B cell (primary cell): ENCODE data around the gene PIPOX. TPM values are rescaled to one million over a fixed set of nuclear protein-coding genes. Genes with fewer than 3 reads are reported as not detected.

ENCODE experiments used
- ATAC-seq: fragments of 200-7000 bp; cut with Tn5 transposase; one replicate; pipeline ENCODE4 v1.10.0; 2021; ENCODE audit warnings: low read depth, mild to moderate bottlenecking, moderate number of reproducible peaks, moderate library complexity
- CTCF ChIA-PET: fragments of 350-600 bp; sonication (Branson Sonifier 250); formaldehyde crosslinking; loops from one replicate; lab custom pipeline; 2021; ENCODE audit warnings: antibody characterized with exemption, inconsistent platforms; lab: Charles Lee
- POLR2A ChIA-PET: fragments of 350-600 bp; sonication (Branson Sonifier 250); formaldehyde crosslinking; loops from one replicate; lab custom pipeline; 2021; ENCODE audit warnings: antibody characterized with exemption; lab: Charles Lee
- DNase-seq: peaks from one replicate; pipeline ENCODE4 v3.0.0; 2013
- H2AFZ ChIP-seq: 2 replicates; pipeline ENCODE4 v1.6.1; 2012; ENCODE audit warnings: mild to moderate bottlenecking, low read depth, low read length; ENCODE audit not compliant: insufficient read depth, poor library complexity, severe bottlenecking
- H3K27ac ChIP-seq, 2 donors: 1 replicate in 1 of 2; 2 replicates in 1 of 2; pipeline ENCODE4 v1.5.1; 2012 to 2013; ENCODE audit warnings: low read length in 2 of 2, mild to moderate bottlenecking in 2 of 2, moderate library complexity in 1 of 2
- H3K27me3 ChIP-seq, 4 experiments: fragments of 200-600 bp in 1 of 4; sonication (generic) in 1 of 4; replicated peaks in 1 of 4; 1 replicate in 2 of 4; 2 replicates in 2 of 4; pipeline versions ENCODE4 v1.6.1 to v1.7.0; 2013 to 2016; ENCODE audit warnings: low read length in 3 of 4, mild to moderate bottlenecking in 2 of 4, mixed read lengths in 1 of 4, moderate library complexity in 1 of 4; ENCODE audit not compliant: insufficient read depth in 4 of 4, control insufficient read depth in 3 of 4; ENCODE audit errors: control extremely low read depth in 1 of 4
- H3K36me3 ChIP-seq, 2 experiments: replicated peaks in 1 of 2; 1 replicate in 1 of 2; 2 replicates in 1 of 2; pipeline versions ENCODE4 v1.6.1 to v1.7.1; 2013; ENCODE audit warnings: low read length in 1 of 2; ENCODE audit not compliant: insufficient read depth in 2 of 2, control insufficient read depth in 1 of 2; ENCODE audit errors: control extremely low read depth in 1 of 2, extremely low read depth in 1 of 2
- H3K4me1 ChIP-seq, 2 donors: fragments of 200-600 bp in 1 of 2; sonication (generic) in 1 of 2; 1 replicate in 1 of 2; 2 replicates in 1 of 2; pipeline versions ENCODE4 v1.5.1 to v1.6.1; 2013 to 2017; ENCODE audit warnings: low read length in 2 of 2; ENCODE audit not compliant: control insufficient read depth in 2 of 2, insufficient read depth in 2 of 2
- H3K4me2 ChIP-seq: replicated peaks from 2 replicates; pipeline ENCODE3; 2012; ENCODE audit warnings: mild to moderate bottlenecking, low read depth, low read length; ENCODE audit not compliant: poor library complexity, severe bottlenecking
- H3K4me3 ChIP-seq, 5 experiments: fragments of 200-600 bp in 1 of 5; sonication (generic) in 1 of 5; 1 replicate in 3 of 5; 2 replicates in 2 of 5; pipeline versions ENCODE4 v1.5.1 to v1.7.0; 2011 to 2016; ENCODE audit warnings: low read length in 4 of 5, mild to moderate bottlenecking in 4 of 5, low read depth in 2 of 5, control low read depth in 1 of 5, moderate library complexity in 1 of 5; ENCODE audit not compliant: insufficient read depth in 1 of 5; ENCODE audit errors: control extremely low read depth in 1 of 5, extremely low read depth in 1 of 5
- H3K79me2 ChIP-seq: fragments of 200-600 bp; sonication (generic); one replicate; pipeline ENCODE4 v1.6.0; 2016; ENCODE audit warnings: low read length; ENCODE audit not compliant: control insufficient read depth, insufficient read depth
- H3K9ac ChIP-seq: fragments of 200-600 bp; sonication (generic); 2 replicates; pipeline ENCODE4 v1.6.1; 2017; ENCODE audit warnings: mild to moderate bottlenecking, low read length, moderate library complexity
- H3K9me3 ChIP-seq, 3 donors: one replicate each; pipeline versions ENCODE4 v1.6.1 to v1.7.1; 2013; ENCODE audit warnings: low read length in 2 of 3; ENCODE audit not compliant: control insufficient read depth in 2 of 3, insufficient read depth in 1 of 3; ENCODE audit errors: control extremely low read depth in 1 of 3
- H4K20me1 ChIP-seq: 2 replicates; pipeline ENCODE4 v1.6.0; 2012; ENCODE audit warnings: mild to moderate bottlenecking, low read length; ENCODE audit not compliant: insufficient read depth, control insufficient read depth, poor library complexity, severe bottlenecking
- H3K27ac Mint-ChIP-seq: one replicate; pipeline ENCODE4 v1.8.0; 2021; ENCODE audit warnings: mixed read lengths
- H3K27me3 Mint-ChIP-seq: one replicate; pipeline ENCODE4 v1.8.0; 2021; ENCODE audit warnings: mixed read lengths
- H3K4me1 Mint-ChIP-seq: one replicate; pipeline ENCODE4 v1.8.0; 2021; ENCODE audit warnings: mixed read lengths
- H3K4me3 Mint-ChIP-seq: one replicate; pipeline ENCODE4 v1.8.0; 2021; ENCODE audit warnings: mixed read lengths
- H3K9me3 Mint-ChIP-seq: one replicate; pipeline ENCODE4 v1.8.0; 2022; ENCODE audit warnings: mixed read lengths; ENCODE audit not compliant: insufficient read depth
- EZH2 ChIP-seq: IDR thresholded peaks from 2 replicates; pipeline ENCODE4 v1.6.1; 2012; ENCODE audit warnings: borderline replicate concordance, low read depth, mild to moderate bottlenecking, moderate library complexity, low read length; ENCODE audit not compliant: insufficient read depth, poor library complexity, severe bottlenecking
- WGBS: methylation state at CpG from one replicate; pipeline ENCODE4 v1.1.5; 2013; ENCODE audit warnings: missing lambda C conversion rate; ENCODE audit not compliant: insufficient coverage; 5-methylcytosine and 5-hydroxymethylcytosine counted together
- intact Hi-C: fragments of 100-400 bp; cut with micrococcal nuclease; formaldehyde crosslinking; loops from one replicate; pipeline ENCODE4 v1.10.0; 2022
- polyA plus RNA-seq: library from polyadenylated mRNA; depleted of rRNA; stranded (reverse); fragments of >200 nt; gene quantifications from 2 replicates; pipeline ENCODE4 v1.2.3, GENCODE V29; 2012
- total RNA-seq, 2 donors: library from RNA; stranded (reverse); fragments of 120-200 nt in 1 of 2; gene quantifications; 1 replicate in 1 of 2; 2 replicates in 1 of 2; pipeline versions ENCODE4 v1.2.3 to v1.2.4, GENCODE V29; 2013 to 2022
- TF ChIP-seq, protein P1 (sequence below): fragments of 200-600 bp; IDR thresholded peaks from one replicate; pipeline ENCODE4 v1.8.0; 2022; ENCODE audit warnings: antibody characterized with exemption, mild to moderate bottlenecking

Gene PIPOX
- total and polyA plus RNA-seq, 2 donors (not counting 1 experiment from before 2014, with no cell fraction given), result 0.95 to 15.0 TPM

DNA sequence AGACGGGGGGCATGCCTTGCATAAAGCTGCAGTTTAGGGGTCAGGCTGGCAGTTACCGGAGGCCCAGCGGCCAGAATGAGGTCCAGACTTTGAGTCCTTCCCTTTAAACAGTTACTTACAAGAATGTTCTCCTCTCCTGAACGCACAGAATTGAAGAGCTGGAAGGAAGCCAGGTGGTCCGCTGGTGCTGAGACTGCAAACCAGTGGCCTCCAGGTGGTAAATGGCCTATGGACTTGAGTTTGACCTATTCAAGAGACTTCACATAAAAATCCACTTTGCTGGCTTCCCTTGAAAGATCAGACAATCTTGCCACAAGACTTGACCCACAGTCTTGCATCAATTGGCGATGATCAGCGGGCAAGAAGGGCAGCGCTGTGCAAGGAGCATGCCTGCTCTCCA lies 22.4 kb upstream of the PIPOX start:
- Histone ChIP-seq H4K20me1 (no peaks in the 10 kb centered on the region), H2AFZ (no peak overlapping the region), H3K4me1 (peaks cover 14 to 15% of the 10 kb centered on the region in 2 donors), H3K9ac (no peak overlapping the region), H3K36me3 (no peaks in the 10 kb centered on the region), H3K27ac (no peak overlapping the region), H3K4me2 (peak overlapping the region; percentile 63), H3K9me3 (peaks cover 0 to 6% (median 0%) of the 10 kb centered on the region in 3 donors), H3K79me2 (no peaks in the 10 kb centered on the region), H3K4me3 (no peak overlapping the region), H3K27me3 (peaks cover 0 to 63% (median 19%) of the 10 kb centered on the region in 4 experiments)
- intact Hi-C loops, result no loop called here
- DNase-seq (no peak), ATAC-seq (no peak)
- ChIA-PET POLR2A (no interaction called here), CTCF (interaction anchor here (0.6 to 1.6 kb wide), 3 partner anchors 62 to 485 kb away, joined by 3 read pairs; partner anchors contain the start of gene MYO18A)
- no peak overlapping the region for H3K4me3 Mint-ChIP-seq
- 98% methylated on average over 3 of the region's 8 CpGs for WGBS
- H3K27ac Mint-ChIP-seq, result no peak overlapping the region
- peaks cover 9% of the 10 kb centered on the region for H3K4me1 Mint-ChIP-seq
- peaks cover 68% of the 10 kb centered on the region for H3K27me3 Mint-ChIP-seq
- no peaks in the 10 kb centered on the region for H3K9me3 Mint-ChIP-seq
- TF ChIP-seq, protein P1, sequence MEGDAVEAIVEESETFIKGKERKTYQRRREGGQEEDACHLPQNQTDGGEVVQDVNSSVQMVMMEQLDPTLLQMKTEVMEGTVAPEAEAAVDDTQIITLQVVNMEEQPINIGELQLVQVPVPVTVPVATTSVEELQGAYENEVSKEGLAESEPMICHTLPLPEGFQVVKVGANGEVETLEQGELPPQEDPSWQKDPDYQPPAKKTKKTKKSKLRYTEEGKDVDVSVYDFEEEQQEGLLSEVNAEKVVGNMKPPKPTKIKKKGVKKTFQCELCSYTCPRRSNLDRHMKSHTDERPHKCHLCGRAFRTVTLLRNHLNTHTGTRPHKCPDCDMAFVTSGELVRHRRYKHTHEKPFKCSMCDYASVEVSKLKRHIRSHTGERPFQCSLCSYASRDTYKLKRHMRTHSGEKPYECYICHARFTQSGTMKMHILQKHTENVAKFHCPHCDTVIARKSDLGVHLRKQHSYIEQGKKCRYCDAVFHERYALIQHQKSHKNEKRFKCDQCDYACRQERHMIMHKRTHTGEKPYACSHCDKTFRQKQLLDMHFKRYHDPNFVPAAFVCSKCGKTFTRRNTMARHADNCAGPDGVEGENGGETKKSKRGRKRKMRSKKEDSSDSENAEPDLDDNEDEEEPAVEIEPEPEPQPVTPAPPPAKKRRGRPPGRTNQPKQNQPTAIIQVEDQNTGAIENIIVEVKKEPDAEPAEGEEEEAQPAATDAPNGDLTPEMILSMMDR, result no peak
- TF ChIP-seq EZH2, result no peak

DNA sequence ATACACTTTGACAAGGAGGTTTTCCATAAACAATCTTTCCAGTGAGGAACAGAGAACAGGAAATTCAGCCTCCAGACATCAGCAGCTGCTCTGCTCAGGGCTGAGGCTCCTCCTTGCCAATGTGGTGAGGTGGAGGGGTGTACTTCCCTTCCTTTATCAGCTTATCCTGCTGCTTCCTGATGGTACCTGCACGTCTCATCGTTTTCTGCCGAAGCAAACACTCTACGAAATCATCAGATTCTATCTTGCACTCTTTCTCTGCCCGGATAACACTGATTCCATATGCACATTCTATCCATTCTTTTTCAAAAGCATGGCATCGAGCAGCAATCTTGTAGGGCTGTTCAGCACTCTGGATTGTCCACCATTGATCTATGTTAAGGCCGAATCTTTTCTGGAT lies 21.7 kb upstream of the PIPOX start:
- no peak overlapping the region for H3K4me3 Mint-ChIP-seq

More for the DNA sequence above, 21.7 kb upstream of the PIPOX start:
- Mint-ChIP-seq H3K9me3 (no peaks in the 10 kb centered on the region), H3K4me1 (peaks cover 9% of the 10 kb centered on the region), H3K27ac (no peak overlapping the region), H3K27me3 (peaks cover 68% of the 10 kb centered on the region)
- ATAC-seq (no peak), DNase-seq (no peak)
- Histone ChIP-seq H3K27me3 (peaks cover 0 to 63% (median 19%) of the 10 kb centered on the region in 4 experiments), H4K20me1 (no peaks in the 10 kb centered on the region), H3K4me1 (peaks cover 14 to 15% of the 10 kb centered on the region in 2 donors), H3K36me3 (no peaks in the 10 kb centered on the region), H3K79me2 (no peaks in the 10 kb centered on the region), H3K27ac (no peak overlapping the region), H2AFZ (no peak overlapping the region), H3K9ac (no peak overlapping the region), H3K4me3 (no peak overlapping the region), H3K4me2 (no peak overlapping the region), H3K9me3 (peaks cover 0 to 6% (median 0%) of the 10 kb centered on the region in 3 donors)
- WGBS, result 42% methylated on average over 7 of the region's 7 CpGs
- TF ChIP-seq, protein P1, result no peak
- no peak for TF ChIP-seq EZH2
- intact Hi-C loops, result no loop called here
- CTCF ChIA-PET, result interaction anchor here (0.6 kb wide), 1 partner anchor 485 kb away, joined by 3 read pairs; no protein-coding TSS in a partner anchor
- POLR2A ChIA-PET, result no interaction called here
